ENCODE results near the gene TPSAB1. TPM values are rescaled to one million over a fixed set of nuclear protein-coding genes. Genes with fewer than 3 reads are reported as not detected.

Gene TPSAB1
- polyA plus RNA-seq, 3 donors: not detected

- intact Hi-C loops (cut with micrococcal nuclease): no loop called here
- Histone ChIP-seq H3K9me3 (replicated peaks in 1 of 2; ENCODE audit: control insufficient read depth in 1 of 2, insufficient read depth in 1 of 2, low read length in 2 of 2) (no peaks in the 10 kb centered on the region), H3K27ac (ENCODE audit: low read depth in 1 of 2, low read length in 2 of 2) (no peak overlapping the region), H3K4me3 (replicated peaks in 1 of 3; ENCODE audit: low read depth in 2 of 3, low read length in 3 of 3) (no peak overlapping the region), H3K27me3 (ENCODE audit: control insufficient read depth in 2 of 2, insufficient read depth in 2 of 2, low read length in 2 of 2) (no peaks in the 10 kb centered on the region), H3K79me2 (ENCODE audit: insufficient read depth, low read length) (no peaks in the 10 kb centered on the region), H4K20me1 (ENCODE audit: insufficient read depth, low read length) (no peaks in the 10 kb centered on the region), H3K9ac (ENCODE audit: insufficient read depth, low read length, poor library complexity, severe bottlenecking) (no peak overlapping the region), H3K36me3 (replicated peaks in 1 of 2; ENCODE audit: control insufficient read depth in 1 of 2, insufficient read depth in 2 of 2, low read length in 2 of 2) (no peaks in the 10 kb centered on the region), H3K4me1 (ENCODE audit: control insufficient read depth in 1 of 2, insufficient read depth in 2 of 2, low read length in 2 of 2) (peaks cover 14 to 16% of the 10 kb centered on the region in 2 donors), H2AFZ (ENCODE audit: insufficient read depth, low read depth, low read length, poor library complexity, severe bottlenecking) (no peak overlapping the region), H3K4me2 (replicated peaks; ENCODE audit: extremely low read depth, low read length, poor library complexity, severe bottlenecking) (no peak overlapping the region)
- TF ChIP-seq CTCF (IDR thresholded peaks at IDR 0.05): no peak
- H3K36me3 Mint-ChIP-seq: no peaks in the 10 kb centered on the region
- WGBS (ENCODE audit: insufficient coverage): 80% methylated on average over 26 of the region's 30 CpGs
- peaks cover 18% of the 10 kb centered on the region for H3K4me1 Mint-ChIP-seq
- no peak overlapping the region for H3K27ac Mint-ChIP-seq
- no peak overlapping the region for H3K4me3 Mint-ChIP-seq
- H3K9me3 Mint-ChIP-seq: peaks cover 0 to 8% (median 3%) of the 10 kb centered on the region in 7 donors
- DNase-seq: no peak
- H3K27me3 Mint-ChIP-seq (ENCODE audit: low read depth in 3 of 3): peaks cover 18 to 35% (median 20%) of the 10 kb centered on the region in 3 donors
Observed at GRCh38 chr16:1279081-1279944, 38.8 kb downstream of the TPSAB1 start.

- peaks cover 18 to 34% (median 20%) of the 10 kb centered on the region in 3 donors for H3K27me3 Mint-ChIP-seq (ENCODE audit: low read depth in 3 of 3)
- no peak overlapping the region for H3K4me2 ChIP-seq (replicated peaks; ENCODE audit: extremely low read depth, low read length, poor library complexity, severe bottlenecking)
- no peak overlapping the region for H3K9ac ChIP-seq (ENCODE audit: insufficient read depth, low read length, poor library complexity, severe bottlenecking)
- H3K9me3 Mint-ChIP-seq: peaks cover 0 to 3% (median 2%) of the 10 kb centered on the region in 7 donors
- H3K27ac ChIP-seq (ENCODE audit: low read depth in 1 of 2, low read length in 2 of 2): no peak overlapping the region
- no peak overlapping the region for H3K4me3 ChIP-seq (replicated peaks in 1 of 3; ENCODE audit: low read depth in 2 of 3, low read length in 3 of 3)
- H3K27me3 ChIP-seq (ENCODE audit: control insufficient read depth in 2 of 2, insufficient read depth in 2 of 2, low read length in 2 of 2): no peaks in the 10 kb centered on the region
- no peak for DNase-seq
- H3K4me1 ChIP-seq (ENCODE audit: control insufficient read depth in 1 of 2, insufficient read depth in 2 of 2, low read length in 2 of 2): peaks cover 14 to 16% of the 10 kb centered on the region in 2 donors
- no peak for TF ChIP-seq CTCF (IDR thresholded peaks at IDR 0.05)
- H3K36me3 Mint-ChIP-seq: no peaks in the 10 kb centered on the region
- H4K20me1 ChIP-seq (ENCODE audit: insufficient read depth, low read length): no peaks in the 10 kb centered on the region
- H3K4me3 Mint-ChIP-seq: no peak overlapping the region
- H3K9me3 ChIP-seq (replicated peaks in 1 of 2; ENCODE audit: control insufficient read depth in 1 of 2, insufficient read depth in 1 of 2, low read length in 2 of 2): no peaks in the 10 kb centered on the region
- H3K4me1 Mint-ChIP-seq: peaks cover 20% of the 10 kb centered on the region
- intact Hi-C loops (cut with micrococcal nuclease): no loop called here
- H3K27ac Mint-ChIP-seq: no peak overlapping the region
- no peaks in the 10 kb centered on the region for H3K36me3 ChIP-seq (replicated peaks in 1 of 2; ENCODE audit: control insufficient read depth in 1 of 2, insufficient read depth in 2 of 2, low read length in 2 of 2)
- WGBS (ENCODE audit: insufficient coverage): 89% methylated on average over 17 of the region's 29 CpGs
- H3K79me2 ChIP-seq (ENCODE audit: insufficient read depth, low read length): no peaks in the 10 kb centered on the region
- no peak overlapping the region for H2AFZ ChIP-seq (ENCODE audit: insufficient read depth, low read depth, low read length, poor library complexity, severe bottlenecking)
Observed at GRCh38 chr16:1279945-1280589, 39.6 kb downstream of the TPSAB1 start.
